HepG2 (cell line): ENCODE results near the gene GOLGA6D.
A peak's percentile ranks its signal among the peaks of the same experiment; 100 is the strongest.

Experiments
- AFF4 ChIP-seq: sonication (generic); formaldehyde crosslinking; IDR thresholded peaks from 2 replicates; pipeline ENCODE4 v1.4.0; 2020; ENCODE audit warnings: missing genetic modification reagents
- BATF2 ChIP-seq: sonication (generic); formaldehyde crosslinking; IDR thresholded peaks from 2 replicates; pipeline ENCODE4 v1.8.0; 2022; ENCODE audit warnings: mild to moderate bottlenecking, missing genetic modification reagents, moderate library complexity
- CTCF ChIP-seq: sonication (generic); formaldehyde crosslinking; IDR thresholded peaks from 2 replicates; pipeline ENCODE4 v1.5.0; 2020; ENCODE audit warnings: mild to moderate bottlenecking, missing genetic modification reagents, moderate library complexity
- MAFF ChIP-seq: IDR thresholded peaks from 2 replicates; pipeline ENCODE4 v1.6.1; 2011; ENCODE audit warnings: low read depth, low read length, improper control_type of control experiment
- MTA3 ChIP-seq: sonication (generic); formaldehyde crosslinking; IDR thresholded peaks from 2 replicates; pipeline ENCODE4 v1.4.0; 2020; ENCODE audit warnings: missing genetic modification reagents
- RBAK ChIP-seq: sonication (generic); formaldehyde crosslinking; IDR thresholded peaks from 2 replicates; pipeline ENCODE4 v1.5.1; 2020; ENCODE audit warnings: mild to moderate bottlenecking, missing genetic modification reagents
- TEAD2 ChIP-seq: sonication (generic); formaldehyde crosslinking; IDR thresholded peaks from 2 replicates; pipeline ENCODE4 v1.9.0; 2021; ENCODE audit warnings: missing genetic modification reagents

GRCh38 chr15:75335705-75336355 is 53.2 kb downstream of the GOLGA6D start, which contains the start of gene COMMD4:
- TF ChIP-seq TEAD2 (no peak), CTCF (peak; percentile 29; the same call in 1 of the 2 replicates), BATF2 (0 out of 2 replicates have a peak, but pooled peaks have one; percentile 27), MAFF (no peak), RBAK (CRISPR knock-in tag) (no peak), AFF4 (CRISPR knock-in tag) (no peak), MTA3 (no peak)
